GM19372 (cell line): ENCODE data around the gene TFCP2L1.

Source experiments
- ATAC-seq: cut with Tn5 transposase; IDR thresholded peaks from one replicate; pipeline ENCODE4 v1.9.1; 2021; ENCODE audit warnings: mild to moderate bottlenecking, low read depth, moderate library complexity; ENCODE audit not compliant: unreplicated experiment

Gene TFCP2L1

DNA sequence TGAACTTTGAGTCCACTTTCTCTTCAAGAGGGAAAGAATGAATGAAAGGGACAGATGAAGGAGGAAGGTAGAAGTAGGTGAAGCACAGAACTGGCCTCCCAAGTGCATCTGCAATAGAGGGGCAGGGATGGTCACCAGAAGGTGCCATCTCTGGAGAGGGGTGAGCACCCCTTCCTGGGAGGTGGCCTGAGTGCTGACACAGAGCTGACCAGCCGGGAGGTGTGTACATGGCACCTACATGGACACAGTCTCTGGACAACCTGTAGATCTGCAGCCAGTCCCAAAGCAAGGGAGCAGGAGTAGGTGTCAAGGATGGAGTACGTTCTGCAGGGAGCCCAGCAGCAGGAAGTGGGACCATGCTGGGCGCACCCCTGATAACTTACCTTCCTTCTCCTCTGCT is 83.2 kb downstream of the TFCP2L1 start:
- ATAC-seq = no peak

DNA sequence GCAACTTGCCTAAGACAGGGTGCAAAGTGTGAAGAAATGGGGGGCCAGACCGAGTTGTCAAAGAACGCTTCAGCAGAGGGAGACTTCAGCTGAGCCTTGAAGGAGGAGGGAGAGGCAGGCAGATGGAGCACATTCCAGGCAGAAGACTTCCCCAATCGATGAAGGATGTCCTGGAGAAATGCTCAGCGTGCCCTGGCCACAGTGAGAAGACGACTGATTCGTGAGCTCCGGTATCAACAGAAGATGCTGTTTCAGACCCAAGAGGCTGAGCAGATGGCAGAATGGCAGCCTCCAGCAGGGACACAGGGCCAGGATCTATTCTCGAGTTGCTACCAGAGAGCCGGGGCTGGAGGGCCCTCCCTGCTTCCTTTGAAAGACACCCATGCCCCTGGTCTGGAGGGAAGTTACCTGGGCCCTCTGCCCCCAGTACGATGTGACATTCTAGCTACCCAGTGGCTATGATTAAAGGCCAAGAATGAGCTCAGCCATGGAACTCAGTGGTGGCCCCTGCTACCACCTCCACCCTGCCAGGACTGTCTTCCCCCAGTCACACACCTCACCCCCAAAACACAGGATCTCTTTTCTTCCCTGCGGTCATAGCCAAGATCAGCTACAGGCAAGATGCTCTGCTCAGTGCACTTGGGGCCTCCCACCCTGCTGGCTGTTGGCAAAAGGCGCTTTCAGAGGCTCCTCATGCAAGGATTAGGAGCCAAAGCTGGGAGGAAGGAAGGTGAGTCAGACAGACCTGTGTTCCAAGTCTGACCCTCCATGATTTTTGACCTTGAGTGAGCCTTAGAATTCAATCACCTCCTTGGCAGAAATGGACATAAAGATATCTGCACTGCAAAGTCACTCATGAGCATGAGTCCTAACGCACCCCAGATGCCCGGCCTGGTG is 84.3 kb downstream of the TFCP2L1 start:
- ATAC-seq = no peak

DNA sequence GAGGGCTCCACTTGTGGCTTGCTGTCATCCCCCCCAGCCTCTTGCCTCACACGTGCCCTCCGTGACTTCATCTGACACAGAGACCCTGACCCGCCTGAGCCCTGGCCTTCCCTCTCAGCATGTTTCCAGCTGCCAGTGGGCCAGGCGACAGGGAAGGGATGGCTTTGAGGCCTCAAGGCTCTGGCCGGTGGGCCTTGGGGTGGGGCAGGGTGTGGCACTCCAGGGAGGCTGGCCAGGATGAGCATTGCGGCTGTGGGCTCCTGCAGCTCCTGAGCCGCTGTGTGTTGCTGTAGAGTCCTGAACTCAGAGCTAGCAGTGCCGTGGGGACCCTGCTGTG is 85.0 kb downstream of the TFCP2L1 start:
- no peak for ATAC-seq

DNA sequence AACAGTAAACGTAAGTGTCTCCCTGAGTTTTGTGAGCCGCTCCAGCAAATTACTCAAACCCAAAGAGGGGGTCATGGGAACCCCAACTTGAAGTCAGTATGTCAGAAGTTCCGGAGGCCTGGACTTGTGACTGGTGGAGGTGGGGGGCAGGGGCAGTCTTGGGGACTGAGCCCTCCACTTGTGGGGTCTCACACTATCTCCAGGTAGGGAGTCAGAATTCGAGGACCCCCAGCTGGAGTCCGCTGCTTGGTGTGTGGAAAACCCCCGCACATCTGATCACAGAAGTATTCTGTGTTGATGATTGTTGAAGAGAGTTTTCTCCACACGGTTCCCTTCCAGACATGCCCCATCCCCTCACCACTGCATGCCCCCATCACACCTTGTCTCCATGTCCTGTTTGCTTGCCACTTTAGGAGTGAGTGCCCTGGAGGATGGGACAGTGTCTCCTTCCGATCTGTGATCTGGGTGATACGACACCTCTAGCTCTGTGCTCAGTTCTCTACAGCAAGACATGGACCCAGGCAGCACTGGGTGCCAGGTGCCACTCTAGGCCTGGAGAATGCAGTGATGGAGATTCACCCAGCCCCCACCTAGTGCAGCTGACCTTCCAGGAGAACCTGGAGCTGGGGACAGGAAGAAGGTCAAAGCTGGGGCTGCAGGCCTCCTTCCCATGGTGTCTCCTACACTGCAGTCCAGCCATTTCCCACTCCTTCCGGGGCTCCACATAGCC is 85.6 kb downstream of the TFCP2L1 start:
- ATAC-seq = no peak

DNA sequence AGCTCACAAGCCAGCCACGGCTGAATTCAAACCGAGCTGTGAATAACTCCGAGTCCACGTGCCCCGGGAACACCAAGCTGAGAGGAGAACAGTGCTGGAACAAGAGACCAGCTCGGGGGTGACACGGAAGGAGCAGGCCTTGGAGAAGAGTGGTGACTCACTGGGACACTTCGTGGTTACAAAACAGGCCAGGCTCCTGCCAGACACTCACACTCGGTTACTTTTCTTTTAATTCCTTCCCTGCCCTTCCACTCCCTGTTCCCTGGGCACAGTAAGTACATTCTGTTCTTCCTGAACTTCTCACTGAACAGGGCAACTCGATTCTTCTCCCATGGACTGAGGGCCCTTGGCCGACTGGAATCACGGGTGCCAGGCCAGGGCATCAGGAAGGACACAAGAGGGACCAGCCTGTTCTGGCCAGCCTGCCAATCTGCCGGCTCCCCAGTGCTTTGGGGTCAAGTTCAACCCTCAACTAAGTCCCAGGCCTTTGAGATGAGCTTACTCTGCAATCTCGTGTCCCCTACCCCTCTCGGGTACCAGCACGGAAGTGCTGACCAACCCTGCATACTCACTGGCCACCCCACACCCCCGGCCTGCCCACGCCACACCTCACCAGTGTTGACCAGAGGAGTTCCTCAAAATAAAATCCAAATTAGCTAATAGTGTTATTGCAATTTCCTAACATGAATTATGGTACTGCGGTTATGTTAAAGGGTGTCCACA is 87.5 kb downstream of the TFCP2L1 start:
- no peak for ATAC-seq

DNA sequence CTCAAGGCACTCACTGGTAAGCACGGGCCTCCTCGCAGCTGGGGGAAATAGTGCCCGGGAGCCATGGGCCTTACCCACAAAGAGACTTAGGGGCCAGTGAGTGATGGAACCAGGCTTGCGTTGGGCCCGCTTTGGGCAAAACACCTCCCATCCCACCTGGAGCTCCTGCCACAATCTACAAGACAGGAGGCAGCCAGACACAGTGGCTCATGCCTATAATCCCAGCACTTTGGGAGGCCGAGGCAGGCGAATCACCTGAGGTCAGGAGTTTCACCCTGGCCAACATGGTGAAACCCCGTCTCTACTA is 88.2 kb downstream of the TFCP2L1 start:
- no peak for ATAC-seq

DNA sequence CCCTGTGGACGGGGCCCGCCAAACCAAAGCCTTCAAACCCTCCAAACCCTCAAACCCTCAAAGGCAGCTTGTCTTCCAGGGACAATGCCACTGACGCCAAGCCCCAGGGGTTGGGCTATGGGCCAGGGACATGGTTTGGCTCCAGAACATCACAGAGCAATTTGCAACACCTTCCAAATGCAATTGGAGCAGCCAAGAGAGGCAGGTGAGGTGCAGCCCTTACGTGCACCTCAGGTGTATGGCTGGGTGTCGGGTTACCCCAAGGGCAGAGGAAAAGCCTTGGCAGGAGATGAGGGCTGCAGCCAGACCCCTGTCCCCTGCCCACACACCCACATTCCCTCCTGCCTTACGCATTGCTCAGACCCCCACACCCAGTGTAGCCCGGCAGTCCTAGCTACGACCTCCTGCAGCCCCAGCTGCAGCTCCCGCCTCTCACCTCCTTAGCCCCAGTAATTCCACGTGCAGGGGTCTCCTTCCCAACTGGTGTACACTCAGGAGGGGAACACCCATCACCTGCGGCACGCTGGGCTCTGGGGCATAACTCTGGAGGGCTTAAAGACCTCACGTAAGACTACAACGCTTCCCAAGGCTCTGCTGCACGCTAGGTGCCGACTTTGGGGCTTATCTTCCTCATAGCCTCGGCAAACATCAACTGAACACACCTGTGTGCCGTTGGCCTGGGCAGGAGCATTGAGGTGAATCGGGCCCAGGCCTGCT is 88.7 kb downstream of the TFCP2L1 start:
- ATAC-seq = no peak

DNA sequence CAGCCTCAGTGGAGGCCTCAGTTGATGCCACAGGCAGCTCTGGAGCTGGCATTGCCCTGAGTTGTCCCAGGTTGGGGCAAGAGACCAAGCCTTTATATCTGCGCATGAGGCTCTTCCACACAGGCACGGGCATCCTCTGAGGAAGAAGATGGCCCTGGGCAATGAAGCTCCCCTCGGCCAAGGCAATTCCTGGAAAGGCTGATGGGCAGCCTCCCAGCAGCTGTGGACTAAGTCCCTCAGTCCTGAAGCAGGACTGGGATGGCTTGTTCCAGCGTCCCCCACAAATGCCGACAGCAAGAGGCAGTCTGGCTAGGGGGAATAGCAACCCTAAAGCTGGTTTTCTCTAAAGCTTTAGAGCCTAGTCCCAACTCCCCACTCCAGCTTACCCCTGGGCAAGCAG is 90.0 kb downstream of the TFCP2L1 start:
- no peak for ATAC-seq

DNA sequence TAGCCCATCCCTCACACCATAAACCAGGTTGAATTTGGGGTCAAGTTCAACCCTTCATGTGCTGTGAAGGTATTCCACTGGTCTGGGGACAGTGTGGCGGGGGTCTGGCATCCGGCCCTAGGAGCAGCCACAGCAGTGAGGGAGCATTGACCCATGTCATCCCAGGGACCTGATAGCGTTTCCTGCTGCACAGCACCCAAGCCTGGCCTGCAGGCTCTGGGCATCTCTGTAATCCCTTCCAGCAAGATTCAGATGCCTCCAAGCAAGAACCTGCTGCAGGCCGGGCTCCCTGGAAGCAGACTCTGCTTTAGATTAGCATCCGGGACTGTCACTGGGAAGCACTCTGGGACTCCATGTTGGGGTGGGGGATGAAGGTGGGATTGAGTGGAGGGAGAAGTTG is 90.4 kb downstream of the TFCP2L1 start:
- no peak for ATAC-seq

DNA sequence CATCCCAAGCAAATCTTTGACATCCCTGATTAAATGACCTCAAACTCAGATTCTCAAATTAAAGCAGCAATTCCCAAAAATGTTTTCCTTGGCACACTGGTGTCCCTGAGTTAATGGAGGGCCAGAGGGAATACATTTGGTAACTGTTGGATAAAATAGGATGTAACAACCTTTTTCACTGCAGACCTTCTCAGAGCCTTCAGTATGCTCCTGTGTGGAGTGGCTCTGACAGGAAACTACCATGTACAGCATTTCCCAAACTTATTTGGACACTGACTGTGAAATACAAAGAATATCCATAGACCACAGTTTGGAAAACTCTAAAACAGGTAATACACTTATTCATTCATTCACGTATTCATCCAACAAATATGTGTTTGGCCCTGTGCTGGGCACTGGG is 91.8 kb downstream of the TFCP2L1 start:
- no peak for ATAC-seq

DNA sequence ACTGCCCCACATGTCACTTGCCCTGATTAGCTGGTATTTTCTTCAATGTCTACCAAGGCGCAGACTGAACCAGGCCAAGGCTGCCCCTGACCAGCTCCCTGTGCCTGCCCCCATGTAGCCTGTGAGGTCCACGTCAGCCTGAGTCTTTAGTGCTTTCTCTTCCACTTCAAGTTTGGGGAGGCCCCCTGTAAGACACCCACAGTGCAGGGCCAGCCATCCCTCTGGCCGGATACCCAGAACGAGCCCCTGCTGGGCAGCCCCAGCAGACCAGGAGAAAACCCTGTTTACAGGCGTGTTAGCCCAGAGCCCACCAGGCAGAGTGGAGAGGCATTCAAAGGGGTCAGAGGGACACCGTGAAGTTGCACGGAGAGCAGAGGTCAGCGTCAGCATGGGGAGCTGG is 92.4 kb downstream of the TFCP2L1 start:
- no peak for ATAC-seq

DNA sequence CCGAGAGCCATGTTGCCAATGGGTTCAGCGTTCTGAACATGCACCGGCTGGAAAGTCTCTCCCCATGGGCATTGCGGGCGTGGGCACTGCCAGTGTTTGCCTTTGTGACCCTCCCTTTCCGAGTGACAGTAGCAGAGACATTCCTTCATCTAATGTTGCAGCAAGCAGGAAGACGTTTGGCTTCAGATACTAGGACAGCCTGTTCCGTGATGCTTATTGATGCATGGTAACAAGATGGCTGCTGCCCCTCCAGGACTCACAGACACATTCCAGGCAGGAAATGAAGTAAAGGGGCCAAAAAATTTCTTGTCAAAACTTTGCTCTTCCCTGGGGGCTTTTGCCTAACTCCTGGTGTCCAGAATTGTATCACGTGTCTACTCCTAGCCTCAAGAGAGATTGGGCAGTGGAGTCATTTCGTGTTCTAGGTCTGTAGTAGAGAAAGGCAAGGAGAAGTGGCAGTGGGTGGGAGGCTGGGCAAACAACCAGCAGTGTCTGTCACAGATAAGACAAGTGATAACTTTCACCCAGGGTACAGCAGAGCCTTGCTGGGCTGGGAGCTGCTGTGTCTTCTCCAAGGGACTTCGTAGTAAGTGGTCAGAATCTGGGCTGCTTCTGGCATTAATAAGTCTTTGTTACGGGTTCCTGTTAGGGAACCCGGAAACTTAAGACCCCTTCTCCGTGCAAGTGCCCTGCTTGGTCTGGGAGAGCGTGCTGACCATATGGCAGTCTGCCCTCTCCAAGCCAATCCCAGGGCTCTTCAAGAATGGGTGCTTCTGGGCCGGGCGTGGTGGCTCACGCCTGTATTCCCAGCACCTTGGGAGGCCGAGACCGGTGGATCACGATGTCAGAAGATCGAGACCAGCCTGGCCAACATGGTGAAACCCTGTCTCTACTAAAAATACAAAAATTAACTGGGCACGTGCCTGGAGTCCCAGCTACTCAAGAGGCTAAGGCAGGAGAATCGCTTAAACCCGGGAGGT is 93.5 kb downstream of the TFCP2L1 start:
- ATAC-seq = no peak

DNA sequence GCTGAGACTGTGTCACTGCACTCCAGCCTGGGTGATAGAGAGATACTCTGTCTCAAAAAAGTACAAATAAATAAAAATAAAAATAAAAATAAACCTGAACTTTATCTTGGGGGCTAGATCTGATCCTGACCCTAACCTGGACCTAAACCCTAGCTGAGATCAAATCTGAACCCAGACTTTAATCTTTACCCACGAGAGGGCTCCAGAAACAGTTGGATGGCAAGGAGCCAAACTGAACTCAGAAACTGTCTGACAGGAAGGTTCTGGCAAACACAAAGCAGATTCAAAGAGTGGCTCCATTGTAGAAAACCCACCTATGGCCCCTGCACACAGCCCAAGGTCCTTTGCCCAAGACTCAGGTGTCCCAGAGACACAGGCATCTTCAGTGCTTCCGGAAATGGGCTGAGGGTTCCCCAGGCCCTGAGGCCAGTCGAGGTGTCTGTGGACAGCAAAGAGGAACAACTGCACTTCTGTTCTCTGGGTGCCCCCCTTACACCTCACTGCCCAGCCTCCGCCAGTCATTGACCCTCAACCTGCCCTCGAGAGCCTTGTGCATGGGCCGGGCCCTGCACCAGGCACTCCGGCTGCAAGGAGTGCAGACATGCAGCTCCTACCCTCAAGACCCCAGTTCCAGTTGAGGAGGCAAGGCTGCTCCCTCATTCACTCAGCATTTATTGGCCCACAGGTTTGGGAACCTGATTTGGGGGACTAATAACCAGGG is 95.2 kb downstream of the TFCP2L1 start:
- ATAC-seq = no peak

DNA sequence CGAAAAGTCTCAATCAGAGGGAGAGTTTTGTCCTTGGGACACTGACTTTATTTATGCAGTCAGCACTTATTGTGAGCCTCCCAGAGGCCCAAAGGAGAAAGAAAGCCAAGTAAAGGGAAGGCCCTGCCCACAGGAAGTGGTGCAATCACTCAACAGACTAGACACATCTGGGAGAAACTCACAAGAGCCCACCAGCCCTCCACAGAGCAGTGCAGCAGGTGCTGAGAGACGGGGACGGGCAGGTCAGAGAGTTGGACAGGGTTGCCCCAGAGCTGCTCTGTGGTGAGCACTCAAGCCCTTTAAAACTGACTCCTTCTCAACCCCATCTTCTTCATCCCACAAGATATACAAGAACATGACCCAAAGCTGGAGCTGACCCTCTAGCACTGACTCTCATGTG is 96.0 kb downstream of the TFCP2L1 start:
- no peak for ATAC-seq

DNA sequence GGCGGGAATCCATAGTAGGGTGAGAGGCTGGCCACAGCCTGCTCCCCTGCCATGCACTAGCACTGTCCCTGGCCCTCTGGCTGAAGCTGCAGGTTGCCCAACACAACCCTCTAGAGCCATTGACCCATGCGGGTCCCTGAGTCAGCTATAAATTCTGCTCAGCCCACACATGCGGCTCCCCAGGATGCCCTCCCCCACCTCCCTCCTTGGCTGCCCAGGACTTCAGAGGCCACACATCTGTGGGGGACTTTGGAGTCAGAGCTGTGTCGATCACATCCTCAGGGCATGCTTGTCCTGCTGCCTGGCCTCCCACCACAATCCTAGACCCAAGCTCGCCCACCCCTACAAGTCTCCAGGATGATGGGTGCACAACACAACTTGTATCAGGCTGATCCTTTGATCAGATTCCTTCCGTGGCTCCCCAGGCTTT is 97.0 kb downstream of the TFCP2L1 start:
- no peak for ATAC-seq

DNA sequence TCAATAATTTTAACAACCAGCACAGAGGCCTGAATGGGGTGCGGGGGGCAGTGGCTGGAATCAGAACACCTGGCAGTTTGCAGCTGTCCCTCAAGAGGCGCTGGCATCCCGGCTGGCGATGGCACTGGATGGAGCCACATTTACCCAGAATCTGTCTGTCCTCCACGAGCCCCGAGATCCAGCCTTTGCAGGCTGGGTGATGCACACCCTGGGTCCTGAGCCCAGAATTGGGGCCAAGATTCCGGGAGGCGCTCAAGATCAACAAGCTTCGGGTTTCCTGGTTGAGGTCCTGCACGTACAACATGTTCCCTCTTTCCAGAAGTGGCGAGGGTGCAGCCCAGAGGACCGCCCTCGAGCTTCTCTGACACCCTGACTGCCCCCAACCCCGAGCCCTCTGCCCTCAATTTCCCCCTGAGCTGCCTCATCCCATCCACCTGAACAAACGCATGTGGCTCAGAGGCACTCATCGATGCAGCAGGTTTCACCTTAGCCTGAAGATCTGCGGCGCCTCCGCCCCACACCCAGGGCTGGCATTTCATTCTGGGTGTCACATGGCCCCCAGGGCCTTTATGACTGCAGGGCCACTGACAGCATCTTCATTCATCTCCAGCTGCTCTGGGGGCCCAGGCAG is 97.5 kb downstream of the TFCP2L1 start:
- no peak for ATAC-seq

DNA sequence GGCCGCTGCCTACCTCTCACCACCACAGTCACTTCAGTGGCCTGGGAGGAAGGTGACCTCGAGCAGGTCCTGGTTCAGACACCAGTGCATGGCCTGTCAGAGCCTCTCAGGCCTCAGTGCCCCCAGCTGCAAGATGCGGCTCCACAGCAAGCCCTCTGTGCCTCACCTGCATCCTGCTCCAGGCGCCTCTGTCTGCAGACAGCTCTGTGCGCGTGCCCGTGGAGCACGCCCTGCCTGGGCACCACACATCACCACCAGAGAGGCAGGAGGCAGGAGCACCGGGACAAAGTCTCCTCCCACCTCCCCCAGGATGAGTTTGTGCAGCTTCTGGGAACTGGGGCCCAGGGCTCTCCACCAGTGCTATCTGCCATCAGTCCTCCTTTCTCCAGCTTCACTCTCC is 98.7 kb downstream of the TFCP2L1 start:
- ATAC-seq = no peak

DNA sequence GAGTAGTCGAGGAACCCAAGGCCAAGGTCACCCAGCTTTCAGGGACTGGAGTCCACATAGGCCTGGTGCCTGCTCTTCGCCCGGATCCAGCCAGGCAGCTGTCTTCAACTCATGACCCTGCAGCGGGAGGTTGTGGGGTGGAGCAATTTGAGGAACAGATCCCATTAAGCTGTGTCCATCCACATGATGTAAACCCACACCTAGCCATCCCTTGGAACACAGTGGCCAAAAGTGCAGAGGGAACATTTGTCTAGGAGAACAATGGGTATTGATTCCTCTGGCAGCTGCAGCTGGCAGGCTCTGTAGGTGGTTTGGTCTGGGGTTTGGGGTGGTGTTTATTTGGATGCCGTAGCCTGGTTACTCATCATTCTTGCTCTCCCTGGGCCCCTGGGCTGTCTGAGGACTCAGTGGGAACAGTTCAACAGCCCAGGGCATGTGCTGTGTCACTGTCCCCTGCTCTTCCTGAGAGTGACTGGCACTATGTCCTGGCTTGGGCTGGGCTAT is 99.4 kb downstream of the TFCP2L1 start:
- no peak for ATAC-seq
